Measurements from ENCODE around the gene KLF6. TPM values are rescaled to one million over a fixed set of nuclear protein-coding genes. Genes with fewer than 3 reads are reported as not detected.

Gene KLF6
- total and polyA plus RNA-seq, 9 donors = 45.4 to 178 (median 85.7) TPM

DNA sequence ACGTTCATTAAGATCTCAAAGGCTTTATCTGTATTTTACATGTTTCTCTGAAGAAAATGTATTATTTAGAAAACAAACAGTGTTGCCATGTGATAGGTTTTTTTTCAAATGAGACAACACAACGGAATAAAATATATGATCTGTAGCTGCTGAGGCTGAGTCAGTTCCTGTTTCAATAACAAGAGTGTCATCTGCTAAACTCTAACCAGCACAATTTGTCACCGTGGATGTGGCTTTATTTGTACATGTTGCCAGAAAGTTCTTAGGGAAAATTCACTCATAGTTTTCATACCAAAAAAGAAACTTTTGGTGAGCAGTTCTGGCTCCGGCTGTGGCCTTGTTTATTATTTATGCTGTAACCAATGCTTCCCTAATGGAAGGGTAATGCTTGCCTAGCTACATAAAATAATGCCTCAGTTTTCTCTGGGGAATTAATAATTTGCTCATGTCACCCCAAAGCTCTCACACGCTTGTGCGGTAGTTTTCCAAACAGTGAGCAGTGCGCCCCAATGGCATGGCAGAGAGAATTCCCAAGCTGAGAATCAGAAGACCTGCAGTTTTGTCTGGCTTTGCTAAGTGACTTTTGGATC, 20.3 kb upstream of the KLF6 start:
- Histone ChIP-seq H3K27ac (no peak overlapping the region), H3K9me3 (no peaks in the 10 kb centered on the region), H3K4me3 (no peak overlapping the region), H3K27me3 (no peaks in the 10 kb centered on the region), H3K4me1 (ENCODE audit: insufficient read depth) (peaks cover 5% of the 10 kb centered on the region), H3K36me3 (no peaks in the 10 kb centered on the region)
- WGBS, 3 donors = 31 to 48% (median 38%) methylated on average over 7 of the region's 7 CpGs
- DNase-seq = no peak
- TF ChIP-seq POLR2A (IDR thresholded peaks at IDR 0.05) = no peak
- TF ChIP-seq EP300 (IDR thresholded peaks at IDR 0.05) = no peak
- TF ChIP-seq, protein P1, sequence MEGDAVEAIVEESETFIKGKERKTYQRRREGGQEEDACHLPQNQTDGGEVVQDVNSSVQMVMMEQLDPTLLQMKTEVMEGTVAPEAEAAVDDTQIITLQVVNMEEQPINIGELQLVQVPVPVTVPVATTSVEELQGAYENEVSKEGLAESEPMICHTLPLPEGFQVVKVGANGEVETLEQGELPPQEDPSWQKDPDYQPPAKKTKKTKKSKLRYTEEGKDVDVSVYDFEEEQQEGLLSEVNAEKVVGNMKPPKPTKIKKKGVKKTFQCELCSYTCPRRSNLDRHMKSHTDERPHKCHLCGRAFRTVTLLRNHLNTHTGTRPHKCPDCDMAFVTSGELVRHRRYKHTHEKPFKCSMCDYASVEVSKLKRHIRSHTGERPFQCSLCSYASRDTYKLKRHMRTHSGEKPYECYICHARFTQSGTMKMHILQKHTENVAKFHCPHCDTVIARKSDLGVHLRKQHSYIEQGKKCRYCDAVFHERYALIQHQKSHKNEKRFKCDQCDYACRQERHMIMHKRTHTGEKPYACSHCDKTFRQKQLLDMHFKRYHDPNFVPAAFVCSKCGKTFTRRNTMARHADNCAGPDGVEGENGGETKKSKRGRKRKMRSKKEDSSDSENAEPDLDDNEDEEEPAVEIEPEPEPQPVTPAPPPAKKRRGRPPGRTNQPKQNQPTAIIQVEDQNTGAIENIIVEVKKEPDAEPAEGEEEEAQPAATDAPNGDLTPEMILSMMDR (IDR thresholded peaks at IDR 0.05) = no peak
- intact Hi-C loops (cut with DNase I) = no loop called here

DNA sequence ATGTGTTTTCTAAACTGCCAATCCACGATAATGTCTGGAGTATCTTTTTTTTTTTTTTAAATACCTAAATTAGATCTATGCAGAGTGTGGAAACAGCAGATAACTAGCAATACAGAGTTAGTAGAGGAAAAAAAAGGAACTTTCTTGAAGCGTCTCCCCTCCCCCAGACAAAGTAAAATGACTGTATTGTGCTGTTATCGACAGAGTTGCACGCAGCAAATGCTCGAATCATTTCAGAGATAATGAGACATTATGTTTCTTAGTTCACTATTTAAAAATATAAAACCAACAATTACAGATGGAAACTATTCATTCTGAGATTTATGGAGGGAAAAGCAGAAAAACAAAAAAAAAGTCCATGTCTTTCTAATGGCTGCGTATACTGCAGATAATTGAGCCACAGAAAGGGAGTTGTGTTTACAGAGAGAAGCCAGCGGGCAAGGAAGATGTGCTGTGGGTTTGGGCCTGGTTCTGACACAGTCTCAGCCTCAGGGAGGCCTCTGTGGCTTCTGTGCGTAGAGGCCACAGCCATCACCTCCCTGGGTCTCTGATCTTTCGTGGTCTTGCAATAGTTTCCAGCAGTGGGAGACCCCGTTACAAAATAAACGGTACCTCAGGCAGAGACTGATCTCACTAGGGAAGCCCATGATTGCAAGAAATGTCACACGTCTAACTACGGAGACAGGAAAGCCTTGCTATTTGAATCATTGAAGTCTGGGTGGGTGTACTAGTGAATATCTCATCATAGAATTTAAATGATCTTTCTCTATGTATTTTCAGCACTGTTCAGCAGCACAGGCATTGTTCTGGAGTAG, 19.1 kb upstream of the KLF6 start:
- no peaks in the 10 kb centered on the region for H3K36me3 ChIP-seq
- intact Hi-C loops (cut with DNase I) = no loop called here
- no peaks in the 10 kb centered on the region for H3K9me3 ChIP-seq
- peaks cover 2% of the 10 kb centered on the region for H3K4me1 ChIP-seq (ENCODE audit: insufficient read depth)
- TF ChIP-seq, protein P1 (IDR thresholded peaks at IDR 0.05) = no peak
- TF ChIP-seq POLR2A (IDR thresholded peaks at IDR 0.05) (no peak), EP300 (IDR thresholded peaks at IDR 0.05) (no peak)
- WGBS, 3 donors = 75 to 82% (median 76%) methylated on average over 13 of the region's 13 CpGs
- DNase-seq = no peak
- no peaks in the 10 kb centered on the region for H3K27me3 ChIP-seq
- H3K27ac ChIP-seq = no peak overlapping the region
- no peak overlapping the region for H3K4me3 ChIP-seq

DNA sequence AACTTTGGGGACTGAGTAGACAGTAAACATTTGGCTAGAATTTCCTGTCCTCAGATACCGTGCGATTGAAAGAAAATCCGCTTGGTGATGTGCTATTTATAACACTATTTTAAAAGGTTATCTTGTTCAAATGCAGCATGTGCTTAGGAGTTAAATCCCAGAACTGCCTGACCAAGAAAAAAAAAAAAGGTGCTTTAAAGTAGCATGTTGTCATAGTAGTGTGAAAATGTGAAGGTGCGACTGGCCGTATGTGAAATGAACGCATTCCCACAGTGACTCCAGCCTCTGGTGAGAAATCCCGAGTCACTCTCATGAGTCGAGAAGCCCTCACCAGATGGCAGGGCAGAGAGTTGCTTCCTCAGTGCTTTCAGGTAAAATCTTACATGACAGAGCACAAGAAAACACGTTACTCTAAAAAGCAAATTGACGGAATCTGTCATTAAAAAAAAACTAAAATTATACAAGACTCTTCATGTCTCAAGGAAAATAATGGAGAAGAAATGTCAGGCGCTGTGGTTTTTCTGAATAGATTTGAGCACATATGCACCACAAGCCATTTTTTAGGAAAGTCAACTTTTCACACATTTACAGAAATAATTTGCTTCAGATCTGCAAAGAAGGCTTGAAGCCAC, 18.4 kb upstream of the KLF6 start:
- intact Hi-C loops (cut with DNase I) = no loop called here
- Histone ChIP-seq H3K27me3 (no peaks in the 10 kb centered on the region), H3K4me1 (ENCODE audit: insufficient read depth) (peaks cover 2% of the 10 kb centered on the region)

More for the DNA sequence above, 18.4 kb upstream of the KLF6 start:
- no peaks in the 10 kb centered on the region for H3K9me3 ChIP-seq
- H3K4me3 ChIP-seq = no peak overlapping the region
- DNase-seq = no peak
- H3K36me3 ChIP-seq = no peaks in the 10 kb centered on the region
- 85 to 86% (median 85%) methylated on average over 11 of the region's 11 CpGs for WGBS, 3 donors
- no peak overlapping the region for H3K27ac ChIP-seq
- no peak for TF ChIP-seq POLR2A (IDR thresholded peaks at IDR 0.05)
- TF ChIP-seq EP300 (IDR thresholded peaks at IDR 0.05) = no peak
- TF ChIP-seq, protein P1 (IDR thresholded peaks at IDR 0.05) = no peak
